ENCODE measurements around the gene PTPRK.

DNA sequence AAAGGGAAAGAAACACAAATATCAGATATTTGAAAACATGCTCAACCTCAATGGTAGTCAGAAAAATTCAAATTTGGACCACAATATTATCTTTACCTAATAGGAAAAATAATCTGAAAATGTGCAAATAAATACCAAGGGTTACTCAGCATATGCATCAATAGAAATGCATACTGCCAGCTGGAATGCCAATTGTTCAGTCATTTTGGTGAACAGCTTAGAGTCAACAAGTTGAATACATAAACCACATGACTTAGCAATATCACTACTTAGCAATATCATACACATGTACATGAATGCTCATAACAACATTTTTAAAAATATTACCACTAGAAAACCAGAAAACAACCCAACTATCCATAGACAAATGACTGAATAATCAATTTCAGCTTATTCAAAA, 212.7 kb downstream of the PTPRK start:
- no peak for TF ChIP-seq POLR2AphosphoS5 (IDR thresholded peaks at IDR 0.05)
- TF ChIP-seq POLR2A (IDR thresholded peaks at IDR 0.05), result no peak
- TF ChIP-seq, protein P1, sequence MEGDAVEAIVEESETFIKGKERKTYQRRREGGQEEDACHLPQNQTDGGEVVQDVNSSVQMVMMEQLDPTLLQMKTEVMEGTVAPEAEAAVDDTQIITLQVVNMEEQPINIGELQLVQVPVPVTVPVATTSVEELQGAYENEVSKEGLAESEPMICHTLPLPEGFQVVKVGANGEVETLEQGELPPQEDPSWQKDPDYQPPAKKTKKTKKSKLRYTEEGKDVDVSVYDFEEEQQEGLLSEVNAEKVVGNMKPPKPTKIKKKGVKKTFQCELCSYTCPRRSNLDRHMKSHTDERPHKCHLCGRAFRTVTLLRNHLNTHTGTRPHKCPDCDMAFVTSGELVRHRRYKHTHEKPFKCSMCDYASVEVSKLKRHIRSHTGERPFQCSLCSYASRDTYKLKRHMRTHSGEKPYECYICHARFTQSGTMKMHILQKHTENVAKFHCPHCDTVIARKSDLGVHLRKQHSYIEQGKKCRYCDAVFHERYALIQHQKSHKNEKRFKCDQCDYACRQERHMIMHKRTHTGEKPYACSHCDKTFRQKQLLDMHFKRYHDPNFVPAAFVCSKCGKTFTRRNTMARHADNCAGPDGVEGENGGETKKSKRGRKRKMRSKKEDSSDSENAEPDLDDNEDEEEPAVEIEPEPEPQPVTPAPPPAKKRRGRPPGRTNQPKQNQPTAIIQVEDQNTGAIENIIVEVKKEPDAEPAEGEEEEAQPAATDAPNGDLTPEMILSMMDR (IDR thresholded peaks at IDR 0.05), result no peak

Data from suprapubic skin (tissue), 4 donors.